Astrocyte (in vitro differentiated cells and primary cell): Measurements from ENCODE around the gene ANKRD40.

ENCODE experiments used
- EZH2 ChIP-seq: IDR thresholded peaks from 2 replicates; pipeline ENCODE4 v1.6.1; 2012; ENCODE audit warnings: mild to moderate bottlenecking, low read length, inconsistent platforms; ENCODE audit not compliant: insufficient read depth
- TF ChIP-seq, protein P1 (sequence below): IDR thresholded peaks from 2 replicates; pipeline ENCODE4 v1.5.1; 2011; ENCODE audit warnings: low read depth, mild to moderate bottlenecking, inconsistent platforms, low read length, moderate library complexity; ENCODE audit not compliant: insufficient read depth

- TF ChIP-seq, protein P1, sequence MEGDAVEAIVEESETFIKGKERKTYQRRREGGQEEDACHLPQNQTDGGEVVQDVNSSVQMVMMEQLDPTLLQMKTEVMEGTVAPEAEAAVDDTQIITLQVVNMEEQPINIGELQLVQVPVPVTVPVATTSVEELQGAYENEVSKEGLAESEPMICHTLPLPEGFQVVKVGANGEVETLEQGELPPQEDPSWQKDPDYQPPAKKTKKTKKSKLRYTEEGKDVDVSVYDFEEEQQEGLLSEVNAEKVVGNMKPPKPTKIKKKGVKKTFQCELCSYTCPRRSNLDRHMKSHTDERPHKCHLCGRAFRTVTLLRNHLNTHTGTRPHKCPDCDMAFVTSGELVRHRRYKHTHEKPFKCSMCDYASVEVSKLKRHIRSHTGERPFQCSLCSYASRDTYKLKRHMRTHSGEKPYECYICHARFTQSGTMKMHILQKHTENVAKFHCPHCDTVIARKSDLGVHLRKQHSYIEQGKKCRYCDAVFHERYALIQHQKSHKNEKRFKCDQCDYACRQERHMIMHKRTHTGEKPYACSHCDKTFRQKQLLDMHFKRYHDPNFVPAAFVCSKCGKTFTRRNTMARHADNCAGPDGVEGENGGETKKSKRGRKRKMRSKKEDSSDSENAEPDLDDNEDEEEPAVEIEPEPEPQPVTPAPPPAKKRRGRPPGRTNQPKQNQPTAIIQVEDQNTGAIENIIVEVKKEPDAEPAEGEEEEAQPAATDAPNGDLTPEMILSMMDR = no peak
- TF ChIP-seq EZH2 = no peak
Observed at GRCh38 chr17:50722746-50723145, 15.0 kb upstream of the ANKRD40 start.
